ENCODE results near the gene CLSTN2. TPM values are rescaled to one million over a fixed set of nuclear protein-coding genes. Genes with fewer than 3 reads are reported as not detected.

CLSTN2 gene
- total RNA-seq, 1 donor from 2014 or later: 16.0 TPM

GRCh38 chr3:140103166-140103565 lies 168.2 kb downstream of the CLSTN2 start:
- H3K27me3 ChIP-seq: no peaks in the 10 kb centered on the region
- H3K4me1 ChIP-seq: no peaks in the 10 kb centered on the region
- intact Hi-C loops (cut with DNase I): no loop called here

DNA sequence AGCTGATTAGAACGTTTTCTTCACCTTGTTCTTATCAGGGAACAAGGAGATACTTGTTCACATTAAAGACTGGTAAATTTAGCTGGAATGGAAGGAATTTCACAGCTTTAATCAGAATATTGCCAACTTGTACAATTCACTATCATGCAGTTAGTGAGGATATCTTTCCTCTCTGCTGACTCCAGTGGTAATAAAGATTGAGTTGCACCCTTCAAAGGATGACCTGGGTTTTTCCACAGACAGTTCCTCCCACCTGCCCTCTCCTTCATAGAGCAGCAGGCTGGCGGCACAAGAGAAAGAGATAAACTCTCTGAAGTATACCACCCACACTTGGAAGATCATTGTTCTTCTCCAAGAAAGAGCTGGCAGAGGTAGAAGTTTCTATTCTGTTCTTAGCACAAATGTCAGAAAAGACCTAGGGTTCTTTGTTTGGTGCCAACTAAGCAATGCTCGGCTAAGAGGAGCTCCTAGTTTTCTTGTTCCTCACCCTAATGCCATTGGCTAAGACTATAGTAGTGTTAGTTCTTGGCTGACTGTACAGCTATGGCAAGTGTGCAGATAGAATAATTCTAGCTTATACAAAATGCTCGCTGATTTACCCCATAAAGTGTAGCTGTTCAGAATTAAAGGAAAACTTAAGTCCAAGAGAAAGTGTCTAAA lies 169.1 kb downstream of the CLSTN2 start:
- Histone ChIP-seq H3K27me3 (no peaks in the 10 kb centered on the region), H3K9me3 (no peaks in the 10 kb centered on the region), H3K4me1 (no peaks in the 10 kb centered on the region), H3K27ac (no peak overlapping the region), H3K4me3 (no peak overlapping the region), H3K36me3 (no peaks in the 10 kb centered on the region)
- TF ChIP-seq CTCF (IDR thresholded peaks at IDR 0.05): no peak
- no peak for TF ChIP-seq POLR2A (IDR thresholded peaks at IDR 0.05)
- TF ChIP-seq POLR2AphosphoS5 (IDR thresholded peaks at IDR 0.05; ENCODE audit: insufficient read depth in 1 of 2, low read depth in 1 of 2): no peak
- intact Hi-C loops (cut with DNase I): no loop called here
- no peak for DNase-seq (ENCODE audit: extremely low spot score in 2 of 2)

More at GRCh38 chr3:140103166-140103565, 168.2 kb downstream of the CLSTN2 start:
- TF ChIP-seq CTCF (IDR thresholded peaks at IDR 0.05): no peak
- no peak for TF ChIP-seq POLR2AphosphoS5 (IDR thresholded peaks at IDR 0.05; ENCODE audit: insufficient read depth in 1 of 2, low read depth in 1 of 2)
- no peak for TF ChIP-seq POLR2A (IDR thresholded peaks at IDR 0.05)
- Histone ChIP-seq H3K4me3 (no peak overlapping the region), H3K36me3 (no peaks in the 10 kb centered on the region), H3K9me3 (no peaks in the 10 kb centered on the region), H3K27ac (no peak overlapping the region)
- no peak for DNase-seq (ENCODE audit: extremely low spot score in 2 of 2)

GRCh38 chr3:140113996-140114788 lies 179.2 kb downstream of the CLSTN2 start:
- intact Hi-C loops (cut with DNase I): no loop called here
- H3K27me3 ChIP-seq: no peaks in the 10 kb centered on the region
- DNase-seq (ENCODE audit: extremely low spot score in 2 of 2): no peak
- no peaks in the 10 kb centered on the region for H3K36me3 ChIP-seq
- H3K4me1 ChIP-seq: peaks cover 10% of the 10 kb centered on the region
- no peak overlapping the region for H3K27ac ChIP-seq
- H3K9me3 ChIP-seq: no peaks in the 10 kb centered on the region
- no peak overlapping the region for H3K4me3 ChIP-seq
- TF ChIP-seq POLR2AphosphoS5 (IDR thresholded peaks at IDR 0.05; ENCODE audit: insufficient read depth in 1 of 2, low read depth in 1 of 2): no peak
- no peak for TF ChIP-seq CTCF (IDR thresholded peaks at IDR 0.05)
- no peak for TF ChIP-seq POLR2A (IDR thresholded peaks at IDR 0.05)

GRCh38 chr3:140114789-140115080 lies 179.8 kb downstream of the CLSTN2 start:
- H3K9me3 ChIP-seq: no peaks in the 10 kb centered on the region
- H3K27ac ChIP-seq: no peak overlapping the region
- no peak for DNase-seq (ENCODE audit: extremely low spot score in 2 of 2)
- peaks cover 10% of the 10 kb centered on the region for H3K4me1 ChIP-seq
- H3K4me3 ChIP-seq: no peak overlapping the region
- no peaks in the 10 kb centered on the region for H3K27me3 ChIP-seq
- H3K36me3 ChIP-seq: no peaks in the 10 kb centered on the region
- intact Hi-C loops (cut with DNase I): no loop called here
- no peak for TF ChIP-seq CTCF (IDR thresholded peaks at IDR 0.05)
- TF ChIP-seq POLR2A (IDR thresholded peaks at IDR 0.05): no peak
- no peak for TF ChIP-seq POLR2AphosphoS5 (IDR thresholded peaks at IDR 0.05; ENCODE audit: insufficient read depth in 1 of 2, low read depth in 1 of 2)

GRCh38 chr3:140117096-140117526 lies 182.1 kb downstream of the CLSTN2 start:
- Histone ChIP-seq H3K27me3 (no peaks in the 10 kb centered on the region), H3K4me3 (no peak overlapping the region), H3K4me1 (peaks cover 10% of the 10 kb centered on the region), H3K27ac (no peak overlapping the region), H3K36me3 (no peaks in the 10 kb centered on the region), H3K9me3 (no peaks in the 10 kb centered on the region)
- TF ChIP-seq POLR2A (IDR thresholded peaks at IDR 0.05) (no peak), CTCF (IDR thresholded peaks at IDR 0.05) (no peak), POLR2AphosphoS5 (IDR thresholded peaks at IDR 0.05; ENCODE audit: insufficient read depth in 1 of 2, low read depth in 1 of 2) (no peak)
- DNase-seq (ENCODE audit: extremely low spot score in 2 of 2): no peak
- intact Hi-C loops (cut with DNase I): no loop called here

Data from vagina (tissue), 2 donors.